Keratinocyte (primary cell): ENCODE results near the gene DMRTC1B. TPM values are rescaled to one million over a fixed set of nuclear protein-coding genes. Genes with fewer than 3 reads are reported as not detected.
"Not testable (repeated sequence)": the region's sequence is repeated elsewhere in the genome, so short reads cannot be mapped to it uniquely, and the experiment has no call there.

ENCODE experiments used
- DNase-seq: peaks from one replicate; pipeline ENCODE4 v3.0.0-alpha.2; 2011; ENCODE audit warnings: low read depth, missing footprints, low spot score
- FAIRE-seq: peaks from 2 replicates; lab custom pipeline; 2011; peaks lifted over from hg19 to GRCh38; lab: Jason Lieb, UNC
- H2AFZ ChIP-seq: 2 replicates; pipeline ENCODE4 v1.6.0; 2012; ENCODE audit warnings: low read length, control low read depth, inconsistent platforms; ENCODE audit not compliant: control insufficient read depth
- H3K27ac ChIP-seq: 2 replicates; pipeline ENCODE4 v1.5.1; 2011; ENCODE audit warnings: low read length; ENCODE audit not compliant: control insufficient read depth, insufficient read depth
- H3K27me3 ChIP-seq: 3 replicates; pipeline ENCODE4 v1.6.0; 2011; ENCODE audit warnings: low read length; ENCODE audit not compliant: control insufficient read depth, insufficient read depth; ENCODE audit errors: extremely low read depth
- H3K36me3 ChIP-seq, 2 experiments: 2 replicates in 1 of 2; 3 replicates in 1 of 2; pipeline ENCODE4 v1.5.1; 2011; ENCODE audit warnings: low read length in 2 of 2, mild to moderate bottlenecking in 1 of 2; ENCODE audit not compliant: control insufficient read depth in 2 of 2, insufficient read depth in 2 of 2; ENCODE audit errors: extremely low read depth in 1 of 2
- H3K4me1 ChIP-seq: 3 replicates; pipeline ENCODE4 v1.5.1; 2011; ENCODE audit warnings: low read length; ENCODE audit not compliant: control insufficient read depth, insufficient read depth; ENCODE audit errors: extremely low read depth
- H3K4me2 ChIP-seq: 3 replicates; pipeline ENCODE4 v1.6.0; 2011; ENCODE audit warnings: low read depth, low read length; ENCODE audit not compliant: control insufficient read depth, insufficient read depth; ENCODE audit errors: extremely low read depth
- H3K4me3 ChIP-seq, 3 experiments: fragments of 200-600 bp in 1 of 3; sonication (generic) in 1 of 3; 2 replicates in 2 of 3; 3 replicates in 1 of 3; pipeline ENCODE4 v1.5.1; 2011 to 2016; ENCODE audit warnings: low read length in 3 of 3, mild to moderate bottlenecking in 3 of 3, control low read depth in 2 of 3, inconsistent platforms in 1 of 3, low read depth in 1 of 3, mixed read lengths in 1 of 3, mixed run types in 1 of 3, moderate library complexity in 1 of 3; ENCODE audit not compliant: control insufficient read depth in 2 of 3, insufficient read depth in 2 of 3; ENCODE audit errors: extremely low read depth in 1 of 3
- H3K79me2 ChIP-seq: 2 replicates; pipeline ENCODE4 v1.6.0; 2012; ENCODE audit warnings: low read length; ENCODE audit not compliant: control insufficient read depth, insufficient read depth
- H3K9ac ChIP-seq: 3 replicates; pipeline ENCODE4 v1.6.0; 2011; ENCODE audit warnings: low read length; ENCODE audit not compliant: control insufficient read depth, insufficient read depth; ENCODE audit errors: extremely low read depth
- H3K9me1 ChIP-seq: 3 replicates; pipeline ENCODE4 v1.6.0; 2011; ENCODE audit warnings: low read length; ENCODE audit not compliant: control insufficient read depth, insufficient read depth; ENCODE audit errors: extremely low read depth
- H3K9me3 ChIP-seq: 2 replicates; pipeline ENCODE4 v1.5.1; 2012; ENCODE audit warnings: low read depth, low read length; ENCODE audit not compliant: control insufficient read depth
- H4K20me1 ChIP-seq: 3 replicates; pipeline ENCODE4 v1.6.0; 2011; ENCODE audit warnings: low read length; ENCODE audit not compliant: control insufficient read depth, insufficient read depth; ENCODE audit errors: extremely low read depth
- dilution Hi-C: fragments of 300-500 bp; cut with MboI; formaldehyde crosslinking; loops from one replicate; pipeline ENCODE4 v1.7.0; 2020; ENCODE audit warnings: low sequenced_read_pairs; ENCODE audit not compliant: extremely low pct_ligation_motif_present
- polyA plus RNA-seq, 5 experiments: library from polyadenylated mRNA; depleted of rRNA in 3 of 5; stranded (reverse) in 3 of 5; stranded (forward) in 1 of 5; unstranded in 1 of 5; fragments of >200 nt; gene quantifications; 1 replicate in 1 of 5; 2 replicates in 3 of 5; 3 replicates in 1 of 5; pipeline versions ENCODE4 v1.2.1 to v1.2.3, GENCODE V29; 2011 to 2012; ENCODE audit warnings: missing spikeins in 2 of 5, low read depth in 1 of 5, low replicate concordance in 1 of 5

Gene DMRTC1B
- polyA plus RNA-seq, 1 donor (not counting 4 experiments of a cell fraction or from before 2014, with no cell fraction given) = not detected

DNA sequence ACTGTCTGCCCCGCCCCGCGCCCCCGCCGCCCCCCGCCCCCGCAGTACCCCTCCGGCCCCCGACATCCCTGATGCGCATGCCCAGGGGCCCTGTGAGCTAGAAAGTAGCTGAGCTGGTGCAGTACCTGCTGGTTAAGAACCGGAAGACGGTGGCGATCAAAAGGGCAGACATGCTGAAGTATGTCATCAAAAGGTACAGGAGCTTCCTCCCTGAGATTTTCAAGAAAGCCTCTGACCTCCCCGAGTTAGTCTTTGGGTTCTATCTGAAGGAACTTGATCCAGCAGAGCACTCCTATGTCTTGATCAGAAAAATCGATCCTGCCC lies 739 bp downstream of the DMRTC1B start:
- H3K4me3 ChIP-seq, H3K4me2 ChIP-seq, dilution Hi-C loops, H3K9me1 ChIP-seq, H3K79me2 ChIP-seq, FAIRE-seq, H4K20me1 ChIP-seq, H3K9me3 ChIP-seq, DNase-seq, H3K27me3 ChIP-seq, H3K27ac ChIP-seq, H2AFZ ChIP-seq, H3K4me1 ChIP-seq, H3K9ac ChIP-seq, H3K36me3 ChIP-seq: not testable (repeated sequence)

DNA sequence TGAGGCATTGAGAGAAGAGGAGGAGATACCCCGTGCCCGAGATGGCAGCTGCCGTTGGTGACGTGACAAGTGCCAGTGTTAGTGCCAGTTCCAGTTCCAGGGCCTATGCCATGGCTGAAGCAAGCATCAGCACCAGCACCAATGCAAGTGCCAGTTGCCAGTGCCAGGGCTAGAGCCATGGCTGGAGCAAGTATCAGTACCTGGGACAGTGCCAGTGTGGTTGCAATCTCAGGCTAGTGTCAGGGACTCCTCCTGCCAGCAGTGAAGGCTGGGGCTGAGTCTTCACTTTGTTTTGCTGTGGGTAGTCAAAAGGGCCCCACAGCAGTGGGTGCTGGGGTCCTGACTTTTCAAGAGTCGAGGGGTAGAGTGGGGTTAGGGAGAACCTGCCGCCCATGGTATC lies 1.5 kb downstream of the DMRTC1B start:
- H3K27me3 ChIP-seq, H3K4me1 ChIP-seq, H3K9ac ChIP-seq, H2AFZ ChIP-seq, H3K79me2 ChIP-seq, H3K9me1 ChIP-seq, H3K27ac ChIP-seq, H3K4me3 ChIP-seq, DNase-seq, H3K4me2 ChIP-seq, FAIRE-seq, dilution Hi-C loops, H3K36me3 ChIP-seq, H3K9me3 ChIP-seq, H4K20me1 ChIP-seq: not testable (repeated sequence)

DNA sequence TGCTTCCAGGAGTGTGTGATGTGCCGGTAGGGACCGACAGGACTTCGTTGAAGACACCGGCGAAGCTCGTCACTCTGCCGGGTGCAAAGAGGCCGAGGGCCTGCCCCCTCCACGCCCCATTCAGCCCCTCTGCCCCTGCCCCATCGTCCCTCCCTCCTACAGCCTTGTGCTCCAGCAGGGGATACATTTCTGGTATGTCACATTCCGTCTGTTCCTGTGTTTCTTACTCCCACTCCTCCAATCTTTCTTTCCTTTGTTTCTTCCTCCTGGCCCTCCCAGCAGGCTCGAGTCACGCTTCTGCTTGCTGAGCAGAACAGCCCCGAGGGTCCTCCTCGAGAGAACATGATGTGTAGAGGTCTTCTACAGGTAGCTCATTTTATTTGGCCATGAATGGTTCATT lies 5.9 kb downstream of the DMRTC1B start, which contains the start of gene FAM236B:
Gene FAM236B (minus strand): TSS at position 101 of the 400 bp plus-strand sequence. CDS start 100 bp downstream, at position 1.
- H3K4me3 ChIP-seq, H3K9ac ChIP-seq, dilution Hi-C loops, H4K20me1 ChIP-seq, H3K4me1 ChIP-seq, H2AFZ ChIP-seq, H3K9me3 ChIP-seq, DNase-seq, H3K9me1 ChIP-seq, H3K36me3 ChIP-seq, FAIRE-seq, H3K27ac ChIP-seq, H3K4me2 ChIP-seq, H3K27me3 ChIP-seq, H3K79me2 ChIP-seq: not testable (repeated sequence)

DNA sequence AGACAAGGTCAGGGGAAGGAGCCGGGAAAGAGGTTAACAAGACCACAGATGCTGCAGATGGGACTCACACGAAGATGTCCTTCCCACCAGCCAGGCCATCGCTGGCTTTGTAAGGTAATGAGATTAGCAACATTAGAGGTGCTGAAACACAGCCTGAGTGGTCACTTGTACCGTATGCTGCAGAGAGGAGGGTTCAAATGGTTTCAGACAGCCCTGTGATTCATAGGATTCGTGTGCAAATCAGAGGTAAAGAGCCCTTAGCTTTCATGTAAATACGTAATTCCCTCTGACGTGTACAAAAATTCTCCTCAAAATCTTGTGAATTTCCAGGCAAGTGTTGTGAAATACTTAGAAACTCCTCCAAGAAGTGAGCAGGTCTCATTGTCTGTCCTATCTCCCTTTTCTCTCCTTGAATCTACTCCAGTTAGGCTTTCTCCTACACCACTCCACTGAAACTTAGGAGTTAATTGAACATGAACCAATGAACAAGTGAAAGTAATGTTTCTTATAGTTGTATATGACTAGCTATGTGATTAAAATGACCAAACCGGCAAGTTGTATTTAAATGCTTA lies 6.8 kb downstream of the DMRTC1B start:
- H3K9me3 ChIP-seq, H4K20me1 ChIP-seq, H3K79me2 ChIP-seq, H3K27me3 ChIP-seq, H3K9ac ChIP-seq, FAIRE-seq, H2AFZ ChIP-seq, H3K36me3 ChIP-seq, dilution Hi-C loops, H3K4me1 ChIP-seq, H3K4me3 ChIP-seq, DNase-seq, H3K27ac ChIP-seq, H3K9me1 ChIP-seq, H3K4me2 ChIP-seq: not testable (repeated sequence)

DNA sequence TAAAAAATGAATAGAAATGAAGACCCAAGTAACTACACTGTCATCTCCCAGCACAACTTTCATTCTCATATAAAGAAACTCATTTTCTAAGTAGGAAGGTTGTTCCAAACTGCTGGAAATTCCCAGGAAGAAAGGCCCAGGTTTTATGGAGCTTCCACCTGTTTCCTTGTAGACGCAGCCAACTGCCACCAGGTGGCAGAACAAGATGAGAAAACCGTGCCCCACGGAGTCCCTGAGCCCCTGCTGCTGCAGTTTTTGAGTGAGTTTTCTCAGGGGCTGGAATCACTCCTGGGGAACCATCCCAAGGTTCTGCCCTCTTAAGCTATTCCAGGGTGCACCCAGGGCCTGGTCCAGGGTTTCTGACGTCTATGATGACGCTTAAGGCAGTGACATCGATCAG lies 7.3 kb downstream of the DMRTC1B start:
- H3K4me1 ChIP-seq, H4K20me1 ChIP-seq, H3K9me3 ChIP-seq, dilution Hi-C loops, H3K27ac ChIP-seq, H3K36me3 ChIP-seq, DNase-seq, FAIRE-seq, H3K79me2 ChIP-seq, H3K9ac ChIP-seq, H3K4me3 ChIP-seq, H3K27me3 ChIP-seq, H2AFZ ChIP-seq, H3K9me1 ChIP-seq, H3K4me2 ChIP-seq: not testable (repeated sequence)
